ENCODE measurements around the gene SPON1.

Gene SPON1

DNA sequence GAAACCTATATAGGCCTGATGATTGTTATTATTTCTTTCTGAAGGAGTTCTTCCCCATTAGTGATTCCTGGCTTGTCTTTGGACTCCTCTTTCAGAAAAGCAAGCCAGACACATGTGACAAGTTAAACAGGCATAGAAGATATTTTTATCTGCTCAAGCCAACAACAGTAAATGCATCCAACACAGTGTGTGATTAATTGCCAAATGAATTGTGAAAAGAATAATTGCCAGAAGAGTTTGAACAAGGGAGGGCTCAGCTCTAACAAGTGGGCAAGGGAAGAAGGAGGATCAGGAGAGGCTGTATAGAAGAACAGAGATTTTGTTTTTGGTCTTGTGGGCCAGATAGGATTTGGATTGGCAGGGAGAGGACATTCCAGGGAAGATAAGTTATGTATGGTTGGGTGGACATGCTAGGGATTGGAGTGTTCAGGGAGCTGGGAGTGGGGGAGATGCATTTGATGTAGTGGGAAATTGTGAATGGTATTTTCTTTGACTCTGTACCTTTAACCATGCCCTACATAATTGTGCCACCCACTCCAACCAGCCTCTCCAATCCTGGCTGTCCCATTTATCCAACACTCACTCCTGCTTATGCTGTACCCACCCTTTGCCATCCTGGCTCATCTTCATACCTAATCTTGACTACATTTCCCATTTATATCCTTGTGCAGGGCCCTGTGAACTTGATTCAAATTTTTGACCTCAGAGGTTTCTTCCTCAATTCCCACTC lies 223.7 kb downstream of the SPON1 start:
- no peak for DNase-seq (ENCODE audit: low spot score)

DNA sequence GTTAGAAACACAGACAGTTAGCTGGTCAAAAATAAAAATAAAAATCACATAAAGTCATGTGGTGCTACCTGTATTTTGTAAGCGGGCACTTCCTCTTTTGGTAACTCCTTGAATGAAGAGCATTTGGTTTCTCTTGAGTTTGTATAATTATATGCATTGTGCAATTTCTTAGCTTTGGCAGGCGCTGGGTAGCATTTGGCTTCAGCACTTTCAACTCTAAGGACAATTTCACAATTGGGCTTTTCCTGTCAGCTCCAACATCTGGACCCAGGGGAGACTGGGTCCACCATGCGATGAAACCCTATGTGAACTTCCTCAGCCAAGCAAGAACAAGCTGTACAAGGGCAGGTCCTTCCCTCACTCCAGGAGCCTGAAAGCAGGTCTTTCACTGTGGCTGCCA lies 227.4 kb downstream of the SPON1 start:
- DNase-seq (ENCODE audit: low spot score): no peak

DNA sequence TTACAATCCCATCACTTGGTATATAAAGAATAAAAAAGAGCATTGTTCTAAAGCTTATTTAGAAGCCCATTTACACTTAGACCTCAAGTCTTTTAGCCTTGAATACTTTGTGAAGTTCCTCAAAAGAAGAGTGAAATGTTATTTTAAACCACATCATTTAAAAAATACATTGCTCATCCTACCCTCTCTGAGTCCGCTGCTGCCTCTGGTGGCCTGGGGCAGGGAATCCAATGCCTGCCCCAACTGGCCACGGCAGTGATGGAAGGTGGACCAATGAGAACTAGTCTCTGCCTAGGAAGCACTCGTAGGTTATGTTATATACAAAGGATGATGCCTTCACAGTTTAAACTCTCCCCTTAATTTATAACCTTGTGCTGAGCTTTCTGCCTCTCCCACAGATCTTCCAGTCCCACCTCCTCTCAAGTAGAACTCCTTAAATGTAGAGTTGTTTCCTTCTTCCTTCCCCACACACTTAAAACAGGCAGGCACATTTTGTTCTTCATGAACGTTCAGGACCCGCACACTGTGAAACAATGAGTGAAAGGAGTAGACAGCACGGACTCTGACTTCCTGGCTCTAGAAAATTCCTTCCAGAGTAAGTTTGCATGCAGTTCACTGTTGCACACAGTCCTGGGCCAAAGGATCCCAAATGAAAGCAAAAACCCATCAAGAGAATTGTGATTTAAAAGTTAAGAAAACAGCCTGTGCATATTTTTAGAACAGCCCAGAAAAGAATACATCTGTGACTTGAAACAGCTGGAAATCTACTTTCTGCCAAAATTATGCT lies 228.7 kb downstream of the SPON1 start:
- DNase-seq (ENCODE audit: low spot score): no peak

DNA sequence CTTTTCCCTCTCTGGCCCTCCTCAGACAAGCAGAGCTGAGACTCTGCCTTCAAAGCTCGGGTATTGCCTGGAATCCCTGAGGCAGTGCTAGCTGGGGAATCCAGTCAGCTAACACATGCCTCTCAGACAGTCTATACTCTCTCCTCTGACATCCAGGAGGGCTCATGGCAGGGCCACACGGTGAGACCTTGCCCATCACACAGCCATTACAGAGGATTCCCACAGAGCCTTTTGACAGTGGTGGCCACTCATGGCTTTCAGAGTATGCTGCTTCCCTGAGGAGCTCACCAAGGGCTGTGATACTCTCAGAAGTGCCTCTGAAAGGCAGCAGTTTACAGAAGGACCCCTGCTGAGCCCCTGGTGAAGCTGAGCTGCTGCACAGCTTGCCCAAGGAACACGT lies 231.1 kb downstream of the SPON1 start:
- no peak for DNase-seq (ENCODE audit: low spot score)

DNA sequence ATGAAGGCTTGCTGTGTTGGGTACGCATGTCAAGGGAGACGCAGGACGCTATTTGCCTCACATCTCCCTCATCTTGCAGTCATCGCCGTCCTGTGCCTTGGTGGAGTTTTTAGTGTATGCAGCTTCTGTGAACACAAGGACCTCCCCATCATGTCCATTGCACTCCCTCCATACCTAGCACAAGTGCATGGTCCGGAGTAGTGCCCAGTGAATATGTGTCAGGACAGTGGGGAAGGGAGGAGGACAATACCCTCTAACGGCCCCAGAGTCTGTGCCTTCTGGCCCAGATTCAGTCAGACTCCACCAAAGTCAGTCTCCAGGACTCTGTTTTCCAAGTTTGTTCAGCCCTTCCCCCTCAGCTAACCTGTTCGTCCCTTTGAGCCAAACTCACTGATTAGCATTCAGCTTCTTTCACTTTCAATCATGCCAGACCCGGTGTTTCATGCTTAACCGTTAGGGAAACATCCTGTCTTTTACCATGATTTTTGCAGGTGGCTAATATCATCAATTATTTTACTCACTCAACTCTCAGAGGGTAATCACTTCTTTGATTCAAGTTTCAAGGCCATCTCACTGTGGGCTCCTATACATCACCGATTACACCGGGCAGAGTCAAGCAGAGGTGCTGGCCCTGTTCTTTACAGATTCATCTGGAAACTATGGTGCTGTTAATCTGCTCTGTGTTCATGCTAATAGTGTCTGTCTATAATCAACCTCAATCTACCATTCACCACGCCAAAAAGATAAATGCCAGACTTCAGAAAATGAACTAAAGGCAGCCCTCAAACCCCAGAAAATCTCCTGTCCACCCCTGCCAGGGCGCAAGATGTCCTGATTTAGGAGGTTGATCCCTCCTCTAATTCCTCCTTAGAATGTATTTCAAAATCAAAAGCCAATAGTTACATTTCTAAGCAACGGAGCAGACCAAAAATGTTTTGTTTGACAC lies 240.0 kb downstream of the SPON1 start:
- DNase-seq (ENCODE audit: low spot score): no peak

DNA sequence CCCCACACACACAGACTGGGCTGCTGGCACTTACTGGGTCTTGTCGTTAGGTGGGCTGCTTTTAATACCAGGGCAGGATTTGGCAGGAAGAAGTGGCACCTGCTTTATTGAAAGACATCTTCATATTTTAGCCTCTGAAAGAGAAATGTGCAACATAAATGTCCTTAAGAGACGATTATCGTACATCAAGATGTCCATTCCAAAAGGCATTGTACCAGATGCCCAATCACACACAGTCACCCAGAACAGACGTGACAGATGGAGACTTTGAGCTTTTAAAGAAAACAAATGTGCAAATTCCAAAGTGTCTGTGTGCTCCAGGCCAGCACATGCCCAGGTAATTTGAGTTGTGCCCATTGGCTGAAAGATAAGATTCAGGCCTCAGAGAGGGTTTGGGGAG lies 240.8 kb downstream of the SPON1 start:
- DNase-seq (ENCODE audit: low spot score): no peak

DNA sequence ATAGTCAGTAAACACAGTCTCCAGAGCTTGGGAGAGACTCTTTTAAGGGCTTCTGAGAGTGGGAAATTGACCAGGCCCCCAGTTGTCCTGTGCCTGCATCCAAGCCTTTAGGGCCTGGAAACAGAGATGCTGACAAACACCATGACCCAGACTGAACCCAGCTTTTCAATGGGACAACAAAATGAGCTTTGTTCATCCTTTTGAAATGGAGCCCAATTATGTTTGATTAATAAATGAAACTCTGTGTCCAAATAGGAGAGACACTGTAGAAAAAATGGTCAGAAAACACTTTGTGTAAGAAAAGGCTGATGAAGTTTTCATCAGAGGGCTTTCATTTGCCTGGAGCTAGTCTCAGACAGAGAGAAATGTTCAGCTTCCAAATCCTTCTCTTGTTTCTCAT lies 250.5 kb downstream of the SPON1 start:
- DNase-seq (ENCODE audit: low spot score): no peak

DNA sequence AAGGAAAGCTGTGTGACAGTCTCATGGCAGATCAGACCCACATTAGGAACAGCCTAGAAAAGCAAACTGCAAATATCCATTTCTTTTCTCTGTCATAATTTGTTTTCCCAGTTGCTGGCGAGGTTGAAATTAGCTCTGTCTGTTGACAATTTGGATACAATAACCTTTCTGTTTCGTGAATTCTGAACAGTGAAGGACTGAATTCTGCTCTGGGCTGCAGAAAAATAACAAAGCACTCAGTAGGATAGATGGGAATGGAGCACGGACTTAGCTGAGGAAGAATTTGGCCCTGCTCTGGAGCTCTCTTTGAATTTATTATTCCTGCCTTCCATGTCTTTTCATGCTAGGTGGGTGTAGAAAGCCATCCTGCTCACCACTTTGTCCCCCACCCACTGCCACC lies 256.2 kb downstream of the SPON1 start:
- no peak for DNase-seq (ENCODE audit: low spot score)

DNA sequence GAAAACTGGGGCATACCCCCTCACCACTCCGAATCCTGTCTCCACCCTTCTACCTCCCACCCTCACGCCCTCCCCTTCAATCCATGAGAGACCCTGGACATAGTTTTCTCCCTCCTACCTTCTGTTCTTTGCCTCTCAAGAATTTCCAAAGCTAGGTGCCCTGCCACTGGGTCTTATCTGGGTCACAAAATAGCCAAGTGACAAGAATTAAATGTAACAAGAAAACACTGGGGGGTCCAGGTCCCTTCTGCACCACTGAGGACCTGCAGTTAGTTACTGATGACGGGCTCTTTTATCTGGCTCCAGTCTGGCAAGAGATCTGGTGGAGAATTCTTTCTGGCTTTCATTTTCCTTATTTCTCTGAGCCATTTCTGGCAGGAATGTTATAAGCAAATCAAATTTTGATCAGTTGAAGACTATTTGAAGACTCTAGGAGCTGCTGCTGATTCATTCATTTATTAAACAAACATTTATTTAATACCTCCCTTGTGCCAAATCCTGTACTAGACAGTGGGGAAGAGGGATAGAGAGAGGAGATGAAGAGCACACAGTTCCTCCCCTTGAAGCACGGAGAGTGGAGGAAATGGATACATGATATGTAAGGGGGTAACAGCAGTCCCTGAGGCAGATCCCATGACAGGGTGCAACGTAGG lies 261.2 kb downstream of the SPON1 start:
- peak; percentile 16 for DNase-seq (ENCODE audit: low spot score)

DNA sequence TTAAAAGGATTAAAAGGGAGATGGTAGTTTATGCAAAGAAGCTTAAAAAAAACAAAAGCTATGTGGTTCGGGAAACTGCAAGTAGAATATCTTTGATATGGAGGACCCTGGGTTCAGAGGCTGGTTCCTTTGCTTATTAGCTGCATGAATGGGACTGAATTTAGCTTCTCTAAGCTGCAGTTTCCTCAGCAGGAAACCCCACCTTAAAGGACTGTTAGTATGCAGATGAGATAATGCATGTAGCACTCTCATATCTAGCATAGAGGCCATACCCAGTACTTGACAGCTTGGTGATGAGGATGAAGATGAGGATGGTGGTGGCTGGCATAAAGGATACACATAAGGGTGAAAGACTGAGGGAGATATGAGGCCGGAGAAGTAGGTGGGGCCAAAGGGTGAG lies 261.9 kb downstream of the SPON1 start:
- DNase-seq (ENCODE audit: low spot score): no peak

DNA sequence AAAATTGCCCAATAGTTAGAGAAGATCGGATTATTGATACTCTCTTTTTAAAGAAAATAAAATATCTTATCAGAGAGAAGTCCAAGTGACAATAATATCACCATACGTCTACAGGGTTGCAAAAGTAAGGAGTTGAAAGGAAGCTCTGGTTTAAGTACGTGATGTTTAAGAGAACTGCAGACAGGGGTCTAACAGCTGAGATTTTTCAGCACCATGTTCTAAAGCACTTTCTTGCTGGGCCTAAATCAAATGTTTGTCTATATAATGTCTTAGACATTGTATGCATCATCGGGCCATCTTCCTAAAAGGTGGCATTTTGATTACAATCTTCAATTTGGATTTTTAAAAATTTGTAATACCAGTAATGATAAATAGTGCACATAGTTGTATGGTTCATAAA lies 263.1 kb downstream of the SPON1 start:
- DNase-seq (ENCODE audit: low spot score): no peak

DNA sequence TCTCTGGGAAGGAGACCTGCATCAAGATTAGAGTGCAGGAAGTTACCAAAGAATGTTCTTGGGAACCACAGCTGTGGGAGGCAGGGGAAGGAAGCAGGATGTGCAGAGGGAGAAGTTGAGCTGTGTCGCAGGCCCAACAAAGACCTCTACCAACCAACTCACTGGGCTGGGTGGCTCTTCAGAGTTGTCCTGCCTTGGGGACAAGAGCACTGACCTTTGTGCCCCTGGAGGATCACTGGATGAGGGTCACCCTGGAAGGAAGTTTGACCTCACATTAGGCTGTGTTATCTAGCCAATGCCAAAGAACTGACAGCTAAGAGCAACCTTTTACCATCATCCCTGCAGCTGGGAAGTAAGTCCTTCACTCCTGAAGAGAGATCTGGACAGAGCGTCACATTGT lies 265.8 kb downstream of the SPON1 start:
- no peak for DNase-seq (ENCODE audit: low spot score)

DNA sequence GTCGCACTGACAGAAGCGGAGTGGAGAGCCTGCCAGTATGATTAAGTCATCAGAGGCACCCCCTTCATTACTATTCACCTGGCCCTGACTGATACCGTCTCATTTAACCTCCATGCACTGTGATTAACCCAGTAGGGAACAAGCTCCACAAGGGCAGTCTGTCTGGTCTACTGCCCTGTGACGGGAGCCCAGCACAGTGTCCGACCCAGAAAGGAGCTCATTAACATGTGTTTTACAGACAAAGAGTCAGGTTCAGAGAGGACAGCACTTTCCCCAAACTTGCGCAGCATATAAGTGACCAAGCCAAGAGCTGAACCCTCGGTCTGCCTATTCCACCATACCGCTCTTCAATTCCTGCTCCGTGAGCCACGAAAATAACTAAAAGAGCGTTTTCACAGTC lies 266.9 kb downstream of the SPON1 start:
- DNase-seq (ENCODE audit: low spot score): no peak

DNA sequence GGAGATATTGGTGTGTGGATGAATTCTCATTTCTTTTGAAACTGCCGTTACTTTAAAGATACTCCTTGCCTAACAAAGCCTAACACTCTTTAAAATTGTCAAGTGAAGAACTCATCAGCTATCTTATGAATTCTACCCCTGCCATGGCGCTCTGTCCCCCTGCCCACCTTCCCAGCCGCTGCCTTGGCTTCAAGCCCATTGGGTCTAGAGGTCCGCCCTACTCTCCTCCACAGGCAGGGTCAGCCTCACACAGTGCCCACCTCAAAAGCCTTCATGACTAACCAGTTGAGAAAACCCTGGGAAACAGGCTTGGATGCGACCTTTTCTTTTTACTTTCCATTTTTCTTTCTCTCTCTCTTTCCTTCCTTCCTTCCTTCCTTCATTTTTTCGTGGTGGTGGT lies 267.9 kb downstream of the SPON1 start:
- DNase-seq (ENCODE audit: low spot score): no peak

DNA sequence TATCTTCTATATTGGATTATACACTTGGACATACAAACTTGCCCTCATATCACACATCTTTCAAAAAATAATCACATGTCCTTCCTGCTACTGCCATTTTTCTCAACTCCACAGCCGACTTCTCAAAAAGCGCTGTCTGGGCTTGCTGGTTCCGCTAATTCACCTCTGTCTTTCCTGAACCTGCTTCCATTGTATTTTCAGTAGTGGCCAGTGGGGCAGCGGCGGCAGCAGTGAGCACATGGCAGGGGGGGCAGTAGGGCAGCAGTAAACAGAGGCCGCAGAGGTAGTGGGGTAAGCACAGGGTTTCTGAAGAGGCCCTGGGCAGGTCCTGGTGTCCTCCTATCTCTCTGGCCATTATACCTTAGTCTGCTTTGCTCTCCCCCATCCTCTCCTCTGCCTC lies 270.1 kb downstream of the SPON1 start:
- no peak for DNase-seq (ENCODE audit: low spot score)

DNA sequence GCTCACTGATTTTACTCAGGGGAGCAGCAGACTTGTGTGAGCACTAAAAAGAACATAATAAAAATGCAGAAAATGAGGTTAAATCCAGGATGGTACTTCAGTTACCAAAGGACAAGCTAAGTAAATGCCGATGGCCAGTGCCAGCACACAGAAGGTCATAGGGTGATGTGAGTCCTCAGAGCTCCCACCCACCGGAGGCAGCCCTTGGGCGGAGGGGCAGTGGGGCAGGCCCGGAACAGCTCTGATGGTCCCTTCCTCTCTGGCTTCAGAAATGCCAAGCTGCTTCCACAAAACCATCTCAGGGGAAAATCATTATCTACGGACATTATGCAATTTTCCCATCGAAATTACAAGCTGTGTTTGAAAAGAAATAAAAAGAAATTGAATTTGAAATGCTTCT lies 271.9 kb downstream of the SPON1 start:
- no peak for DNase-seq (ENCODE audit: low spot score)

DNA sequence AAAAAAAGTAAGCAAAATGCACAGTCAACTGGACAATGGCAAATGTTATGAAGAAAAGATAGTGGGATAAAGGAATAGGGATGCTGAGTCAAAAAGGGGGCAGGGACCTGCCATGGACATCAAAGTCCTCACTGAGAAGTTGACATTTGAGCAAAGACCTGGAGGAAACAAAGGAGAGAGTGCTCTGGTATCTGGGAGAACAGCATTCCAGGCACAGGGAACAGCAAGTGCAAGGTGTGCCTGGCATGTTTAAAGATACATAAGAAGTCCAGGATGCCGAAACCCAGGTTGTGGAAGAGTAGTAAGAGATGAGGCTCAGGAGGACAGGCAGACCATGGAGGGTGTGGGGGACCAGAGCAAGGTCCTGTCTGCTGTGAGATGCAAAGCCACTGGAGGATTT lies 273.2 kb downstream of the SPON1 start:
- DNase-seq (ENCODE audit: low spot score): no peak

DNA sequence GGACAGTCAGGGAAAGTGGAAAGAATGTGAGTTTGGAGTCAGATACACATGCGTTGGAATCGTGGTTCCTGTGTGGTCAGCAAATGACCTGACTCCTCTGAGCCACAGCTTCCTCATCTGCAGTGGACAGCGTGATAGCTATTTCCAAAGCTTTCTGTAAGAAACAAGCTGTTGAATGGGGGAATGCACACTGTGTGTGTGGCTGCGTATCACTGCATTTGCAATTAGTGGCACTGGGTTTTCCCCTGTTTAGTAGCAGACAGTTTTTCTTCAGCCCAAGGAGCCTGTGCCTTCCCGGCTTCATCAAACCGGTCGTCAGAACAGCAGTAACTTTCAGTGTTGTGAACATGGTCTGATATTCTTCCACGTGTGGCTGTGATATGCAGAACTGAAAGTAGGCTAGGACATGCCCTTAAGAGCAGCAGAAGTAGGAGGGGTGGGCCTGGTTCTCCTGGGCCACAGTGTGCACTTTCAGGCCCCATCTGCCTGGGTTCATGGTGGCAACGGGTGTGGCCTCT lies 275.0 kb downstream of the SPON1 start:
- no peak for DNase-seq (ENCODE audit: low spot score)

DNA sequence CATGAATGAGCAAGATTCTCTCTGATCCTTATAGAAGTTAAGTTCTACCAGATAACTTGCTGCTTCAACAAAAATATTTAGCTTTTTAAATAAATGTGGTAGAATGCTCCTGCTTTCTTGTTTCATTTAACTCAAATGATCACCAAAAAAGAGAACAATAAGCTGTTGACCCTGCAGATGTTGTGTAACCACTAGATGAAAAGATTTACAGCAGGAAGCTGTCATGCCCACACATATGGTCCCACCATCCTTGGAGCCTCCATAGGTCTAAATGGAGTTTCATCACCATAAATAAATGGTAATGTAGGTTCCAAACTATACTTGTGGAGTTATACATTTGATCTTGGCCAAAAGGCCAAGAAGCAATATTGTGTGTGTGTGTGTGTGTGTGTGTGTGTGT lies 277.7 kb downstream of the SPON1 start:
- DNase-seq (ENCODE audit: low spot score): no peak

DNA sequence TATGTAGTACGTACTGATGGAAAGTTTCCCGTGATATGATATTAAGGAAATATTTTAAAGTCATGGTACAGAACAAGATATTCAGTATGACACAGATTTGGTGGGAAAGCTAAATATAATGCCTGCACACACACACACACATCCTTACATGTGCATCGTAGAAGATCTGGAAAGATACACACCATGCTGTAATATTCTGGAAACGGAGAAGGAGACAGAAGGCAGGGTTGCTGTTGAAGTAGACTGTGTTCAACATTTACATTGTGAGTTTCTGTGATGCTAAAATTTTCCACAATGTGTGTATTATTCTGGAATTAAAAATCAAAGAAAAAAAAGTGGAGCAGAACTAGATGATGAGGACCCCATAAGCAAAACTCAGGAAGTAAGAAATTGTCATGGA lies 278.4 kb downstream of the SPON1 start:
- no peak for DNase-seq (ENCODE audit: low spot score)

DNA sequence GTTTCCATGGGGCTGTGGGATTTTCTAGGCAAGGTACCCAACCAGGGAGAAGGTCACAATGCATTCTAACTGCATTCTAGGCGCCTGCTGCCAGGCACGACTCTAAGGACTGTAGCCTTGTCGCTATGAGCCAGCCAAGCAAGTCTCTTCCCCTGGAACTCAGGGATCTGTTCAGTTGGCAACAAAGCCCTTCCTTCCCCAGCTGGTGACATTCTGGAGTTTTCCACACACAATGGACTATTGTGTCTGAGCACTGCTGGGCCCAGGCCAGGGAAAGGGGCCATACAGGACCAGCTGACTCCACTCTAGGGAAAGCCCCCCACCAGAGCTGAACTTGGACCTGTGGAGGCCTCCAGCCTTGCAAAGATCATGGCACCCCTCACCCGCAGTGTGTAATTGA lies 279.7 kb downstream of the SPON1 start:
- DNase-seq (ENCODE audit: low spot score): no peak

DNA sequence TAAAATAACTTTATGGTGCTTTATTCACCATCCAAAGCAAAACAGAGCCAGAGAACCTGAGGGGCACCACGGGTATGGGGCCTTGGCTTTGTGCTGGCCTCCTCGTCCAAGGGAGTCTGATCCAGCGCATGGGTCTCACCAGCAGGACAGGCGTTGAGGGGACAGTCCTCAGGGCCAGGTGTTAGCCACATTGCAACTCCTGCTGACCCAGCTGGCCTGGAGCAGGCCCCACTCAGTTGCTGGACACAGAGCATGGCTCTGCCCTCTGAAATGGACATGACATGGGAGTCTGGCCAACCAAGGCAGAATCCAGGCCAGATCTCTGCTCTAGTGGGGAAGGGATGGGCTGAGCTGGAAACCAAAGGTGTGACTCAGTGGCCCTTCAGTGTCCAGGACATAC lies 280.2 kb downstream of the SPON1 start:
- DNase-seq (ENCODE audit: low spot score): no peak
